WTC11 (cell line): ENCODE results near the gene USH1G. TPM values are rescaled to one million over a fixed set of nuclear protein-coding genes. Genes with fewer than 3 reads are reported as not detected.

Experiments
- ATAC-seq: fragments of 200-7000 bp; cut with Tn5 transposase; 2 replicates; pipeline ENCODE4 v1.10.0; 2021; ENCODE audit warnings: mild to moderate bottlenecking, moderate library complexity
- CTCF ChIA-PET: fragments of 300-600 bp; sonication (Branson Sonifier 250); formaldehyde crosslinking; loops from one replicate; lab custom pipeline; 2021; ENCODE audit warnings: antibody characterized with exemption; lab: Charles Lee
- POLR2A ChIA-PET: fragments of 350-600 bp; sonication (Branson Sonifier 250); formaldehyde crosslinking; loops from one replicate; lab custom pipeline; 2021; ENCODE audit warnings: antibody characterized with exemption; lab: Charles Lee
- DNase-seq: peaks from one replicate; pipeline ENCODE4 v3.0.0; 2021; ENCODE audit warnings: low spot score
- H3K27ac Mint-ChIP-seq: 2 replicates; pipeline ENCODE4 v1.8.0; 2021; ENCODE audit warnings: mixed read lengths
- H3K27me3 Mint-ChIP-seq: 2 replicates; pipeline ENCODE4 v1.8.0; 2021; ENCODE audit warnings: low read depth, mild to moderate bottlenecking, moderate library complexity, mixed read lengths
- H3K36me3 Mint-ChIP-seq: 2 replicates; pipeline ENCODE4 v1.8.0; 2021; ENCODE audit warnings: mixed read lengths
- H3K4me1 Mint-ChIP-seq: 2 replicates; pipeline ENCODE4 v1.8.0; 2022; ENCODE audit warnings: mixed read lengths
- H3K4me3 Mint-ChIP-seq: 2 replicates; pipeline ENCODE4 v1.8.0; 2021; ENCODE audit warnings: mild to moderate bottlenecking, moderate library complexity, mixed read lengths
- H3K9me3 Mint-ChIP-seq: 2 replicates; pipeline ENCODE4 v1.8.0; 2021; ENCODE audit warnings: mixed read lengths
- ETV6 ChIP-seq: sonication (generic); formaldehyde crosslinking; IDR thresholded peaks from 2 replicates; pipeline ENCODE4 v1.8.1; 2022; ENCODE audit warnings: mild to moderate bottlenecking, missing genetic modification reagents
- FOXK1 ChIP-seq: sonication (generic); formaldehyde crosslinking; IDR thresholded peaks from 2 replicates; pipeline ENCODE4 v1.8.0; 2022; ENCODE audit warnings: mild to moderate bottlenecking, moderate library complexity, missing genetic modification reagents
- FOXP1 ChIP-seq: sonication (generic); formaldehyde crosslinking; IDR thresholded peaks from 2 replicates; pipeline ENCODE4 v1.8.0; 2022; ENCODE audit warnings: missing genetic modification reagents, mild to moderate bottlenecking, moderate library complexity, borderline replicate concordance
- GABPB1 ChIP-seq: sonication (generic); formaldehyde crosslinking; IDR thresholded peaks from 2 replicates; pipeline ENCODE4 v1.8.1; 2023; ENCODE audit warnings: mild to moderate bottlenecking, missing genetic modification reagents
- SP1 ChIP-seq: sonication (generic); formaldehyde crosslinking; conservative IDR thresholded peaks from 2 replicates; pipeline ENCODE4 v1.8.1; 2022; ENCODE audit warnings: missing genetic modification reagents
- ZNF232 ChIP-seq: sonication (generic); formaldehyde crosslinking; IDR thresholded peaks from 2 replicates; pipeline ENCODE4 v1.8.0; 2022; ENCODE audit warnings: mild to moderate bottlenecking, missing genetic modification reagents
- ZNF671 ChIP-seq: fragments of 250-450 bp; sonication (Bioruptor Pico); IDR thresholded peaks from 2 replicates; pipeline ENCODE4 v1.8.0; 2021; ENCODE audit warnings: mild to moderate bottlenecking
- total RNA-seq: library from RNA; stranded (reverse); gene quantifications from 3 replicates; pipeline ENCODE4 v1.2.3, GENCODE V29; 2021
- TF ChIP-seq, protein P1 (sequence below): sonication (generic); formaldehyde crosslinking; IDR thresholded peaks from 2 replicates; pipeline ENCODE4 v1.8.1; 2022; ENCODE audit warnings: low read depth, mild to moderate bottlenecking, moderate library complexity, missing genetic modification reagents, borderline replicate concordance
- TF ChIP-seq, protein P2 (sequence below): sonication (generic); formaldehyde crosslinking; IDR thresholded peaks from 2 replicates; pipeline ENCODE4 v1.8.0; 2022; ENCODE audit warnings: mild to moderate bottlenecking, missing genetic modification reagents
- TF ChIP-seq, protein P3 (sequence below): sonication (generic); formaldehyde crosslinking; IDR thresholded peaks from 2 replicates; pipeline ENCODE4 v1.8.0; 2022; ENCODE audit warnings: missing genetic modification reagents
- TF ChIP-seq, protein P4 (sequence below): fragments of 250-450 bp; sonication (Bioruptor Pico); IDR thresholded peaks from 2 replicates; pipeline ENCODE4 v1.9.0; 2021; ENCODE audit warnings: mild to moderate bottlenecking
- TF ChIP-seq, protein P5 (sequence below): sonication (generic); formaldehyde crosslinking; IDR thresholded peaks from 2 replicates; pipeline ENCODE4 v1.8.0; 2022; ENCODE audit warnings: mild to moderate bottlenecking, missing genetic modification reagents
- TF ChIP-seq, protein P6 (sequence below): fragments of 200-600 bp; IDR thresholded peaks from 2 replicates; pipeline ENCODE4 v1.8.0; 2022; ENCODE audit warnings: antibody characterized with exemption
- TF ChIP-seq, protein P7 (sequence below): sonication (generic); formaldehyde crosslinking; IDR thresholded peaks from 2 replicates; pipeline ENCODE4 v1.8.0; 2022; ENCODE audit warnings: mild to moderate bottlenecking, missing genetic modification reagents

Gene USH1G
- total RNA-seq, 1 experiment from 2014 or later: 1.9 TPM

DNA sequence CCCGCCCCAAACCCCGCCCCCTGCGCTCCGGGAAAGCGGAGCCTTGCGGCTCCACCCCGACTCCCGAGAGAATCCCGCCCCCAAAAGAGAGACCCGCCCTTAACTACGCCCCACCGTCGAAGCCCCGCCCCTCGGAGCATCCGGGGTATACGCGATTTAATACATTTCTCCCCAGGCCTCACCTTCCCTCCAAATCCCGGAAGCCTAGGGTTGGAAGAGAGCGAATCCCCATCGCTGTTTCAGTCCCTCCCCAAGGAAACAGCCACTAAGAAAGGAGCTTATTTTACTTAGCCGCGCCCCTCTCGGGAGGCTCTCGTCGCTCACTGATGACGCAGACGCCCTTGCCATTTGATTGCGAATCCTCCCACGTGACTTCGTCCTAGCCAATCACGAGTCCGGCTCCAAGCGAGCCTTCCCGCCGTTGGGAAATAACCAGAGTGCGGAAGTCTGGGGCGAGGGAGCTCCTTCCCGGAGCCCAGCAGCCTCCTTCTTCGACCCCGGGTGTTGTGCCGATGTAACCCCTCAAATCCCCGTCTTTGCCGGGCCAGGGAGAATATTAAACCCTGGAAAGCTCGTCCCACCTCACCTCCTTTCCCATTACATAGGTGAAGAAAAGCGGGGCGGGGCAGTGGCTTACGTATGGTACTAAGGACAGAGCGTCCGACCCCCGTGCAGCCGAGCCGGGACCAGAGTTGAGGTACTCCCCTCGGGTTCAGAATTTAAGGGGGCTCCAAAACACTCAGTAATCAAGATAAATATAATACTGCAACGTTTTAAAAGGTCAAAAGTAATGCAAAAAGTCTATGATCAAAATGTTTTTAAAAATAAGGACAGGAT is 49.8 kb downstream of the USH1G start (continued):
- TF ChIP-seq, protein P1, sequence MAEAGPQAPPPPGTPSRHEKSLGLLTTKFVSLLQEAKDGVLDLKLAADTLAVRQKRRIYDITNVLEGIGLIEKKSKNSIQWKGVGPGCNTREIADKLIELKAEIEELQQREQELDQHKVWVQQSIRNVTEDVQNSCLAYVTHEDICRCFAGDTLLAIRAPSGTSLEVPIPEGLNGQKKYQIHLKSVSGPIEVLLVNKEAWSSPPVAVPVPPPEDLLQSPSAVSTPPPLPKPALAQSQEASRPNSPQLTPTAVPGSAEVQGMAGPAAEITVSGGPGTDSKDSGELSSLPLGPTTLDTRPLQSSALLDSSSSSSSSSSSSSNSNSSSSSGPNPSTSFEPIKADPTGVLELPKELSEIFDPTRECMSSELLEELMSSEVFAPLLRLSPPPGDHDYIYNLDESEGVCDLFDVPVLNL: peak; percentile 69; the same call in 1 of the 2 replicates
- TF ChIP-seq FOXK1 (peak; percentile 17; the same call in 1 of the 2 replicates), ETV6 (0 out of 2 replicates have a peak, but pooled peaks have one; percentile 24)
- TF ChIP-seq, protein P2, sequence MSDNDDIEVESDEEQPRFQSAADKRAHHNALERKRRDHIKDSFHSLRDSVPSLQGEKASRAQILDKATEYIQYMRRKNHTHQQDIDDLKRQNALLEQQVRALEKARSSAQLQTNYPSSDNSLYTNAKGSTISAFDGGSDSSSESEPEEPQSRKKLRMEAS (CRISPR knock-in tag): peak; percentile 41; the same call in 1 of the 2 replicates
- TF ChIP-seq, protein P3, sequence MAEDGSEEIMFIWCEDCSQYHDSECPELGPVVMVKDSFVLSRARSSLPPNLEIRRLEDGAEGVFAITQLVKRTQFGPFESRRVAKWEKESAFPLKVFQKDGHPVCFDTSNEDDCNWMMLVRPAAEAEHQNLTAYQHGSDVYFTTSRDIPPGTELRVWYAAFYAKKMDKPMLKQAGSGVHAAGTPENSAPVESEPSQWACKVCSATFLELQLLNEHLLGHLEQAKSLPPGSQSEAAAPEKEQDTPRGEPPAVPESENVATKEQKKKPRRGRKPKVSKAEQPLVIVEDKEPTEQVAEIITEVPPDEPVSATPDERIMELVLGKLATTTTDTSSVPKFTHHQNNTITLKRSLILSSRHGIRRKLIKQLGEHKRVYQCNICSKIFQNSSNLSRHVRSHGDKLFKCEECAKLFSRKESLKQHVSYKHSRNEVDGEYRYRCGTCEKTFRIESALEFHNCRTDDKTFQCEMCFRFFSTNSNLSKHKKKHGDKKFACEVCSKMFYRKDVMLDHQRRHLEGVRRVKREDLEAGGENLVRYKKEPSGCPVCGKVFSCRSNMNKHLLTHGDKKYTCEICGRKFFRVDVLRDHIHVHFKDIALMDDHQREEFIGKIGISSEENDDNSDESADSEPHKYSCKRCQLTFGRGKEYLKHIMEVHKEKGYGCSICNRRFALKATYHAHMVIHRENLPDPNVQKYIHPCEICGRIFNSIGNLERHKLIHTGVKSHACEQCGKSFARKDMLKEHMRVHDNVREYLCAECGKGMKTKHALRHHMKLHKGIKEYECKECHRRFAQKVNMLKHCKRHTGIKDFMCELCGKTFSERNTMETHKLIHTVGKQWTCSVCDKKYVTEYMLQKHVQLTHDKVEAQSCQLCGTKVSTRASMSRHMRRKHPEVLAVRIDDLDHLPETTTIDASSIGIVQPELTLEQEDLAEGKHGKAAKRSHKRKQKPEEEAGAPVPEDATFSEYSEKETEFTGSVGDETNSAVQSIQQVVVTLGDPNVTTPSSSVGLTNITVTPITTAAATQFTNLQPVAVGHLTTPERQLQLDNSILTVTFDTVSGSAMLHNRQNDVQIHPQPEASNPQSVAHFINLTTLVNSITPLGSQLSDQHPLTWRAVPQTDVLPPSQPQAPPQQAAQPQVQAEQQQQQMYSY (CRISPR knock-in tag): no peak
- TF ChIP-seq, protein P4, sequence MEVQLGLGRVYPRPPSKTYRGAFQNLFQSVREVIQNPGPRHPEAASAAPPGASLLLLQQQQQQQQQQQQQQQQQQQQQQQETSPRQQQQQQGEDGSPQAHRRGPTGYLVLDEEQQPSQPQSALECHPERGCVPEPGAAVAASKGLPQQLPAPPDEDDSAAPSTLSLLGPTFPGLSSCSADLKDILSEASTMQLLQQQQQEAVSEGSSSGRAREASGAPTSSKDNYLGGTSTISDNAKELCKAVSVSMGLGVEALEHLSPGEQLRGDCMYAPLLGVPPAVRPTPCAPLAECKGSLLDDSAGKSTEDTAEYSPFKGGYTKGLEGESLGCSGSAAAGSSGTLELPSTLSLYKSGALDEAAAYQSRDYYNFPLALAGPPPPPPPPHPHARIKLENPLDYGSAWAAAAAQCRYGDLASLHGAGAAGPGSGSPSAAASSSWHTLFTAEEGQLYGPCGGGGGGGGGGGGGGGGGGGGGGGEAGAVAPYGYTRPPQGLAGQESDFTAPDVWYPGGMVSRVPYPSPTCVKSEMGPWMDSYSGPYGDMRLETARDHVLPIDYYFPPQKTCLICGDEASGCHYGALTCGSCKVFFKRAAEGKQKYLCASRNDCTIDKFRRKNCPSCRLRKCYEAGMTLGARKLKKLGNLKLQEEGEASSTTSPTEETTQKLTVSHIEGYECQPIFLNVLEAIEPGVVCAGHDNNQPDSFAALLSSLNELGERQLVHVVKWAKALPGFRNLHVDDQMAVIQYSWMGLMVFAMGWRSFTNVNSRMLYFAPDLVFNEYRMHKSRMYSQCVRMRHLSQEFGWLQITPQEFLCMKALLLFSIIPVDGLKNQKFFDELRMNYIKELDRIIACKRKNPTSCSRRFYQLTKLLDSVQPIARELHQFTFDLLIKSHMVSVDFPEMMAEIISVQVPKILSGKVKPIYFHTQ: peak; percentile 58; the same call in 1 of the 2 replicates
- TF ChIP-seq, protein P5, sequence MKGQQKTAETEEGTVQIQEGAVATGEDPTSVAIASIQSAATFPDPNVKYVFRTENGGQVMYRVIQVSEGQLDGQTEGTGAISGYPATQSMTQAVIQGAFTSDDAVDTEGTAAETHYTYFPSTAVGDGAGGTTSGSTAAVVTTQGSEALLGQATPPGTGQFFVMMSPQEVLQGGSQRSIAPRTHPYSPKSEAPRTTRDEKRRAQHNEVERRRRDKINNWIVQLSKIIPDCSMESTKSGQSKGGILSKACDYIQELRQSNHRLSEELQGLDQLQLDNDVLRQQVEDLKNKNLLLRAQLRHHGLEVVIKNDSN (CRISPR knock-in tag): peak; percentile 97
- TF ChIP-seq, all 79 proteins: peak for 15

DNA sequence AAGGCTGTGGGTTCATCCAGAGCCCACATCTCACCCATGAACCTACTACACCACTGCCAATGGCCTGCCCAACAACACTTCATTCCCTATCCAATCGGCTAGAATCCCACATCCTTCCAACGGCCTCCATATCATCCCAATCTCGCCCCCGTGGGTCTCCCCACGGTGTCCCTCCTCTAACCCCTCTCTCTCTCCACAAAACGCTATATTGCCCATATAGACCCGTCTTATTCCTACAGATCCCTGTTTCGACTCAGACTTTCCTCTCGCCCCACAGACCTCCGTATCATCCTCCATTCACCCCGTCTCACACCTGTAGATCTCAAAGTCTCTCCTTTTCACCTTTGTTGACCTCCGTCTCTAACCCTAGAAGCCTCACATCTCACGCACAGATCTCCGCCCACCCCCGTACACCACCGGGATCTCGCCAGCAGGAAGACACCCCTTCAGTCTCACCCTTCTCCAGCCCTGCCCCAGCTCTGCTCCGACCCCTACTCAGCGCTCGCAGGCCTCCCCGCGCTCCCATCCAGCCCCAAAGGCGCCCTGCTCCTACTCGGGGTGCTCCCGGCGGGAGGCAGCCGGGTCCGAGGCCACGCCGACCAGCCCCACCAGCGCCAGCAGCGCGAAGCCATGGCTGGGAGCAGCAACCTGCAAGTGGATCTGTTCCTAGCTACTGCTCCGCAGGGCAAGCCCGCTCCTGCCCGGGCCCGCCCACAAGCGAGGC is 50.6 kb downstream of the USH1G start, which contains the start of gene FDXR:
FDXR (minus strand) TSS at position 682 of the 724 bp plus-strand sequence; CDS start at position 632, 50 bp downstream.
- ATAC-seq: peak; percentile 38
- Mint-ChIP-seq H3K27ac (peak within 1 kb of the TSS; percentile 98), H3K27me3 (peaks cover 8% of the 10 kb centered on the region), H3K9me3 (no peaks in the 10 kb centered on the region), H3K4me1 (peaks cover 22% of the 10 kb centered on the region), H3K36me3 (peaks cover 15% of the 10 kb centered on the region), H3K4me3 (peak within 1 kb of the TSS; percentile 91)
- DNase-seq: no peak
- CTCF ChIA-PET: interaction anchor here (0.7 to 3.5 kb wide), 34 partner anchors 7 to 540 kb away, joined by 3 to 87 read pairs (median 6); partner anchors contain the start of genes FADS6, GRIN2C, MRPL58 and NAT9
- POLR2A ChIA-PET: interaction anchor here (0.8 to 2.1 kb wide), 16 partner anchors 9 to 214 kb away, joined by 3 to 9 read pairs (median 4); partner anchors contain the start of genes HID1, MRPL58 and NAT9
- TF ChIP-seq FOXP1 (peak; percentile 54; the same call in 1 of the 2 replicates), SP1 (CRISPR knock-in tag) (peak; percentile 57), ZNF671 (CRISPR knock-in tag) (no peak), ZNF232 (CRISPR knock-in tag) (0 out of 2 replicates have a peak, but pooled peaks have one; percentile 47), ETV6 (peak; percentile 17; the same call in 1 of the 2 replicates), GABPB1 (CRISPR knock-in tag) (peak; percentile 41; the same call in 1 of the 2 replicates)
- TF ChIP-seq, protein P6, sequence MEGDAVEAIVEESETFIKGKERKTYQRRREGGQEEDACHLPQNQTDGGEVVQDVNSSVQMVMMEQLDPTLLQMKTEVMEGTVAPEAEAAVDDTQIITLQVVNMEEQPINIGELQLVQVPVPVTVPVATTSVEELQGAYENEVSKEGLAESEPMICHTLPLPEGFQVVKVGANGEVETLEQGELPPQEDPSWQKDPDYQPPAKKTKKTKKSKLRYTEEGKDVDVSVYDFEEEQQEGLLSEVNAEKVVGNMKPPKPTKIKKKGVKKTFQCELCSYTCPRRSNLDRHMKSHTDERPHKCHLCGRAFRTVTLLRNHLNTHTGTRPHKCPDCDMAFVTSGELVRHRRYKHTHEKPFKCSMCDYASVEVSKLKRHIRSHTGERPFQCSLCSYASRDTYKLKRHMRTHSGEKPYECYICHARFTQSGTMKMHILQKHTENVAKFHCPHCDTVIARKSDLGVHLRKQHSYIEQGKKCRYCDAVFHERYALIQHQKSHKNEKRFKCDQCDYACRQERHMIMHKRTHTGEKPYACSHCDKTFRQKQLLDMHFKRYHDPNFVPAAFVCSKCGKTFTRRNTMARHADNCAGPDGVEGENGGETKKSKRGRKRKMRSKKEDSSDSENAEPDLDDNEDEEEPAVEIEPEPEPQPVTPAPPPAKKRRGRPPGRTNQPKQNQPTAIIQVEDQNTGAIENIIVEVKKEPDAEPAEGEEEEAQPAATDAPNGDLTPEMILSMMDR: no peak
- TF ChIP-seq, protein P7, sequence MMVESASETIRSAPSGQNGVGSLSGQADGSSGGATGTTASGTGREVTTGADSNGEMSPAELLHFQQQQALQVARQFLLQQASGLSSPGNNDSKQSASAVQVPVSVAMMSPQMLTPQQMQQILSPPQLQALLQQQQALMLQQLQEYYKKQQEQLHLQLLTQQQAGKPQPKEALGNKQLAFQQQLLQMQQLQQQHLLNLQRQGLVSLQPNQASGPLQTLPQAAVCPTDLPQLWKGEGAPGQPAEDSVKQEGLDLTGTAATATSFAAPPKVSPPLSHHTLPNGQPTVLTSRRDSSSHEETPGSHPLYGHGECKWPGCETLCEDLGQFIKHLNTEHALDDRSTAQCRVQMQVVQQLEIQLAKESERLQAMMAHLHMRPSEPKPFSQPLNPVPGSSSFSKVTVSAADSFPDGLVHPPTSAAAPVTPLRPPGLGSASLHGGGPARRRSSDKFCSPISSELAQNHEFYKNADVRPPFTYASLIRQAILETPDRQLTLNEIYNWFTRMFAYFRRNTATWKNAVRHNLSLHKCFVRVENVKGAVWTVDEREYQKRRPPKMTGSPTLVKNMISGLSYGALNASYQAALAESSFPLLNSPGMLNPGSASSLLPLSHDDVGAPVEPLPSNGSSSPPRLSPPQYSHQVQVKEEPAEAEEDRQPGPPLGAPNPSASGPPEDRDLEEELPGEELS (CRISPR knock-in tag): 0 out of 2 replicates have a peak, but pooled peaks have one; percentile 36
- TF ChIP-seq, protein P1: no peak
